SK-N-SH (cell line): ENCODE data around the gene MEGF10. TPM values are rescaled to one million over a fixed set of nuclear protein-coding genes. Genes with fewer than 3 reads are reported as not detected.

Experiments
- CTCF ChIA-PET: fragments of 300-600, 350-600 bp; formaldehyde crosslinking; extraction: SDS; loops from one replicate; lab custom pipeline; 2021; lab: Yijun Ruan, JAX
- POLR2A ChIA-PET: fragments of 350-600 bp; sonication (Branson Sonifier 250); formaldehyde crosslinking; extraction: SDS; loops from one replicate; lab custom pipeline; 2020; ENCODE audit warnings: antibody characterized with exemption, inconsistent platforms; lab: Yijun Ruan, JAX
- DNase-seq: peaks from one replicate; pipeline ENCODE4 v3.0.0; 2012
- H2AFZ ChIP-seq: fragments of 200-600 bp; sonication (generic); 2 replicates; pipeline ENCODE4 v1.8.1; 2016; ENCODE audit warnings: antibody characterized with exemption, mild to moderate bottlenecking, low read depth
- H3F3A ChIP-seq: fragments of 200-600 bp; sonication (generic); replicated peaks from 2 replicates; pipeline ENCODE3; 2016; ENCODE audit warnings: antibody characterized with exemption, mild to moderate bottlenecking; ENCODE audit not compliant: insufficient read depth
- H3K27ac ChIP-seq, 2 experiments: fragments of 200-500 bp in 1 of 2; fragments of 200-600 bp in 1 of 2; sonication (Bioruptor generic) in 1 of 2; sonication (generic), shearing (Covaris generic) in 1 of 2; 2 replicates each; pipeline versions ENCODE4 v1.5.1 to v1.6.1; 2014 to 2016; ENCODE audit warnings: low read depth in 2 of 2, inconsistent platforms in 1 of 2, low read length in 1 of 2, mild to moderate bottlenecking in 1 of 2, mixed read lengths in 1 of 2
- H3K27me3 ChIP-seq: fragments of 200-600 bp; sonication (generic), shearing (Covaris generic); 2 replicates; pipeline ENCODE4 v1.6.1; 2016; ENCODE audit warnings: mixed run types; ENCODE audit not compliant: insufficient read depth
- H3K36me3 ChIP-seq, 2 experiments: fragments of 200-500 bp in 1 of 2; fragments of 200-600 bp in 1 of 2; sonication (Bioruptor generic) in 1 of 2; sonication (generic) in 1 of 2; replicated peaks in 1 of 2; 2 replicates each; pipeline versions ENCODE3 to v1.5.1; 2014 to 2016; ENCODE audit warnings: low read length in 1 of 2, mild to moderate bottlenecking in 1 of 2; ENCODE audit not compliant: insufficient read depth in 2 of 2, control insufficient read depth in 1 of 2
- H3K4me1 ChIP-seq, 2 experiments: fragments of 200-500 bp in 1 of 2; fragments of 200-600 bp in 1 of 2; sonication (Bioruptor generic) in 1 of 2; sonication (generic), shearing (Covaris generic) in 1 of 2; 2 replicates each; pipeline versions ENCODE4 v1.5.1 to v1.6.1; 2014 to 2016; ENCODE audit warnings: low read depth in 1 of 2, low read length in 1 of 2, mixed run types in 1 of 2; ENCODE audit not compliant: insufficient read depth in 2 of 2, control insufficient read depth in 1 of 2
- H3K4me2 ChIP-seq: fragments of 200-600 bp; sonication (generic), shearing (Covaris generic); 2 replicates; pipeline ENCODE4 v1.6.1; 2017; ENCODE audit warnings: mixed run types
- H3K4me3 ChIP-seq, 2 experiments: fragments of 200-500 bp in 1 of 2; fragments of 200-600 bp in 1 of 2; sonication (Bioruptor generic) in 1 of 2; sonication (generic), shearing (Covaris generic) in 1 of 2; 2 replicates each; pipeline versions ENCODE4 v1.5.1 to v1.8.1; 2014 to 2016; ENCODE audit warnings: low read depth in 2 of 2, inconsistent platforms in 1 of 2, low read length in 1 of 2, mild to moderate bottlenecking in 1 of 2, mixed read lengths in 1 of 2, moderate library complexity in 1 of 2
- H3K79me2 ChIP-seq: fragments of 200-600 bp; sonication (generic); 2 replicates; pipeline ENCODE4 v1.8.1; 2017; ENCODE audit warnings: mild to moderate bottlenecking; ENCODE audit not compliant: insufficient read depth
- H3K9ac ChIP-seq: fragments of 200-600 bp; sonication (generic); 2 replicates; pipeline ENCODE4 v1.6.1; 2017; ENCODE audit warnings: mixed run types
- H3K9me2 ChIP-seq: fragments of 200-600 bp; sonication (generic); 2 replicates; pipeline ENCODE4 v1.6.1; 2017; ENCODE audit warnings: mixed run types
- H3K9me3 ChIP-seq: fragments of 200-600 bp; sonication (generic); 2 replicates; pipeline ENCODE4 v1.6.1; 2017; ENCODE audit warnings: mixed run types, mild to moderate bottlenecking, moderate library complexity
- H4K20me1 ChIP-seq: fragments of 200-600 bp; sonication (generic); 2 replicates; pipeline ENCODE4 v1.6.1; 2017; ENCODE audit warnings: mild to moderate bottlenecking, mixed run types; ENCODE audit not compliant: insufficient read depth
- CHD2 ChIP-seq: fragments of 150-350 bp; IDR thresholded peaks from 2 replicates; pipeline ENCODE4 v1.6.1; 2018; ENCODE audit warnings: low read length; ENCODE audit not compliant: partially characterized antibody
- EZH2phosphoT487 ChIP-seq: fragments of 200-600 bp; sonication (generic); IDR thresholded peaks from 2 replicates; pipeline ENCODE4 v1.6.1; 2017; ENCODE audit warnings: low read depth, mixed run types, mild to moderate bottlenecking, antibody characterized with exemption, moderate library complexity, borderline replicate concordance
- FOXJ3 ChIP-seq: sonication (generic); formaldehyde crosslinking; IDR thresholded peaks from 2 replicates; pipeline ENCODE4 v1.5.1; 2020; ENCODE audit warnings: mild to moderate bottlenecking, missing genetic modification reagents
- GABPA ChIP-seq: IDR thresholded peaks from 2 replicates; pipeline ENCODE4 v1.4.0; 2012; ENCODE audit warnings: low read depth, mild to moderate bottlenecking
- JUND ChIP-seq: IDR thresholded peaks from 2 replicates; pipeline ENCODE4 v1.4.0; 2012
- MEF2A ChIP-seq: IDR thresholded peaks from 2 replicates; pipeline ENCODE4 v1.4.0; 2012; ENCODE audit warnings: low read depth, borderline replicate concordance
- MXI1 ChIP-seq: IDR thresholded peaks from 2 replicates; pipeline ENCODE4 v1.6.1; 2012; ENCODE audit warnings: mild to moderate bottlenecking, low read depth, low read length, improper control_type of control experiment
- POLR2AphosphoS5 ChIP-seq: IDR thresholded peaks from 2 replicates; pipeline ENCODE4 v1.6.1; 2012; ENCODE audit warnings: low read depth, low read length
- RAD21 ChIP-seq: IDR thresholded peaks from 2 replicates; pipeline ENCODE4 v1.6.1; 2012; ENCODE audit warnings: mild to moderate bottlenecking, low read length
- RCOR1 ChIP-seq: fragments of 150-350 bp; IDR thresholded peaks from 2 replicates; pipeline ENCODE4 v1.6.1; 2017; ENCODE audit warnings: antibody characterized with exemption, low read length
- TAF1 ChIP-seq: IDR thresholded peaks from 2 replicates; pipeline ENCODE4 v1.6.1; 2012; ENCODE audit warnings: low read depth, mild to moderate bottlenecking, low read length, moderate library complexity, borderline replicate concordance
- TCF12 ChIP-seq: IDR thresholded peaks from 2 replicates; pipeline ENCODE4 v1.4.0; 2012
- WGBS: methylation state at CpG from one replicate; pipeline ENCODE4 v1.1.6; 2017; ENCODE audit warnings: low lambda C conversion rate; 5-methylcytosine and 5-hydroxymethylcytosine counted together
- polyA plus RNA-seq, 3 experiments: library from polyadenylated mRNA; depleted of rRNA; stranded (reverse); fragments of >200 nt; gene quantifications; 2 replicates each; pipeline ENCODE4 v1.2.3, GENCODE V29; 2012
- TF ChIP-seq, protein P1 (sequence below): IDR thresholded peaks from 2 replicates; pipeline ENCODE4 v1.4.0; 2012; ENCODE audit warnings: low read depth, borderline replicate concordance
- TF ChIP-seq, protein P2 (sequence below): IDR thresholded peaks from 2 replicates; pipeline ENCODE4 v1.4.0; 2012; ENCODE audit warnings: low read depth, borderline replicate concordance
- TF ChIP-seq, protein P3 (sequence below): IDR thresholded peaks from 2 replicates; pipeline ENCODE4 v1.4.0; 2012; ENCODE audit warnings: low read depth
- TF ChIP-seq, protein P4 (sequence below): IDR thresholded peaks from 2 replicates; pipeline ENCODE4 v1.6.1; 2012; ENCODE audit warnings: mild to moderate bottlenecking, low read depth, low read length, moderate library complexity

The MEGF10 gene
- polyA plus RNA-seq, 1 of the 3 experiments (the other 2 are of a cell fraction), result 1.1 TPM

DNA sequence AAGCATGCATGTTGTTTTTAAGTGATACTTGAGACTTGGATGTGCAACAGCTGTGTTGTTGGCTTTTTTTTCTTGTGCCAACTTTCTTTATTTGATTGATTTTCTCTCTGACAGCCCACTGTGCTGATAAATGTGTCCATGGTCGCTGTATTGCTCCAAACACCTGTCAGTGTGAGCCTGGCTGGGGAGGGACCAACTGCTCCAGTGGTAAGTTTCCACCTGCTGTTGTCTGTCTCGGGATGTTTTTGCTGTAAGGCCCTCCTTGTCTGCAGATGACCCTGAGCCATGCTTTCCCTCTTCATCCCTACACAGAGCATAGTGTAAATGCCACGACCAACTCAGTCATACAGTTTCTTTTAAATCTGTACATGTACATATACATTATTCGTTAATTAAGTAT, 79.2 kb downstream of the MEGF10 start:
- Histone ChIP-seq H3K27me3 (no peaks in the 10 kb centered on the region), H3K9ac (no peak overlapping the region), H3F3A (peaks cover 14% of the 10 kb centered on the region), H3K4me1 (peaks cover 0 to 9% of the 10 kb centered on the region in 2 experiments; a peak in 2 of 4 replicates), H3K9me2 (no peaks in the 10 kb centered on the region), H3K4me3 (no peak overlapping the region), H3K4me2 (no peak overlapping the region), H3K36me3 (no peaks in the 10 kb centered on the region), H4K20me1 (no peaks in the 10 kb centered on the region)
- no peak for DNase-seq
- POLR2A ChIA-PET, result no interaction called here
- 87% methylated on average over 4 of the region's 4 CpGs for WGBS
- TF ChIP-seq RCOR1, result no peak
- TF ChIP-seq, protein P1, sequence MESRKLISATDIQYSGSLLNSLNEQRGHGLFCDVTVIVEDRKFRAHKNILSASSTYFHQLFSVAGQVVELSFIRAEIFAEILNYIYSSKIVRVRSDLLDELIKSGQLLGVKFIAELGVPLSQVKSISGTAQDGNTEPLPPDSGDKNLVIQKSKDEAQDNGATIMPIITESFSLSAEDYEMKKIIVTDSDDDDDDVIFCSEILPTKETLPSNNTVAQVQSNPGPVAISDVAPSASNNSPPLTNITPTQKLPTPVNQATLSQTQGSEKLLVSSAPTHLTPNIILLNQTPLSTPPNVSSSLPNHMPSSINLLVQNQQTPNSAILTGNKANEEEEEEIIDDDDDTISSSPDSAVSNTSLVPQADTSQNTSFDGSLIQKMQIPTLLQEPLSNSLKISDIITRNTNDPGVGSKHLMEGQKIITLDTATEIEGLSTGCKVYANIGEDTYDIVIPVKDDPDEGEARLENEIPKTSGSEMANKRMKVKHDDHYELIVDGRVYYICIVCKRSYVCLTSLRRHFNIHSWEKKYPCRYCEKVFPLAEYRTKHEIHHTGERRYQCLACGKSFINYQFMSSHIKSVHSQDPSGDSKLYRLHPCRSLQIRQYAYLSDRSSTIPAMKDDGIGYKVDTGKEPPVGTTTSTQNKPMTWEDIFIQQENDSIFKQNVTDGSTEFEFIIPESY, result no peak
- no peak for TF ChIP-seq TCF12
- no peak for TF ChIP-seq MXI1
- no peak for TF ChIP-seq CHD2
- no peak for TF ChIP-seq JUND
- TF ChIP-seq, protein P2, sequence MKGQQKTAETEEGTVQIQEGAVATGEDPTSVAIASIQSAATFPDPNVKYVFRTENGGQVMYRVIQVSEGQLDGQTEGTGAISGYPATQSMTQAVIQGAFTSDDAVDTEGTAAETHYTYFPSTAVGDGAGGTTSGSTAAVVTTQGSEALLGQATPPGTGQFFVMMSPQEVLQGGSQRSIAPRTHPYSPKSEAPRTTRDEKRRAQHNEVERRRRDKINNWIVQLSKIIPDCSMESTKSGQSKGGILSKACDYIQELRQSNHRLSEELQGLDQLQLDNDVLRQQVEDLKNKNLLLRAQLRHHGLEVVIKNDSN, result no peak
- TF ChIP-seq GABPA, result no peak
- no peak for TF ChIP-seq MEF2A
- TF ChIP-seq, protein P3, sequence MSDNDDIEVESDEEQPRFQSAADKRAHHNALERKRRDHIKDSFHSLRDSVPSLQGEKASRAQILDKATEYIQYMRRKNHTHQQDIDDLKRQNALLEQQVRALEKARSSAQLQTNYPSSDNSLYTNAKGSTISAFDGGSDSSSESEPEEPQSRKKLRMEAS, result no peak
- no peak for TF ChIP-seq RAD21
- no peak for TF ChIP-seq POLR2AphosphoS5
- TF ChIP-seq TAF1, result no peak
- TF ChIP-seq FOXJ3 (CRISPR knock-in tag), result no peak
- TF ChIP-seq, protein P4, sequence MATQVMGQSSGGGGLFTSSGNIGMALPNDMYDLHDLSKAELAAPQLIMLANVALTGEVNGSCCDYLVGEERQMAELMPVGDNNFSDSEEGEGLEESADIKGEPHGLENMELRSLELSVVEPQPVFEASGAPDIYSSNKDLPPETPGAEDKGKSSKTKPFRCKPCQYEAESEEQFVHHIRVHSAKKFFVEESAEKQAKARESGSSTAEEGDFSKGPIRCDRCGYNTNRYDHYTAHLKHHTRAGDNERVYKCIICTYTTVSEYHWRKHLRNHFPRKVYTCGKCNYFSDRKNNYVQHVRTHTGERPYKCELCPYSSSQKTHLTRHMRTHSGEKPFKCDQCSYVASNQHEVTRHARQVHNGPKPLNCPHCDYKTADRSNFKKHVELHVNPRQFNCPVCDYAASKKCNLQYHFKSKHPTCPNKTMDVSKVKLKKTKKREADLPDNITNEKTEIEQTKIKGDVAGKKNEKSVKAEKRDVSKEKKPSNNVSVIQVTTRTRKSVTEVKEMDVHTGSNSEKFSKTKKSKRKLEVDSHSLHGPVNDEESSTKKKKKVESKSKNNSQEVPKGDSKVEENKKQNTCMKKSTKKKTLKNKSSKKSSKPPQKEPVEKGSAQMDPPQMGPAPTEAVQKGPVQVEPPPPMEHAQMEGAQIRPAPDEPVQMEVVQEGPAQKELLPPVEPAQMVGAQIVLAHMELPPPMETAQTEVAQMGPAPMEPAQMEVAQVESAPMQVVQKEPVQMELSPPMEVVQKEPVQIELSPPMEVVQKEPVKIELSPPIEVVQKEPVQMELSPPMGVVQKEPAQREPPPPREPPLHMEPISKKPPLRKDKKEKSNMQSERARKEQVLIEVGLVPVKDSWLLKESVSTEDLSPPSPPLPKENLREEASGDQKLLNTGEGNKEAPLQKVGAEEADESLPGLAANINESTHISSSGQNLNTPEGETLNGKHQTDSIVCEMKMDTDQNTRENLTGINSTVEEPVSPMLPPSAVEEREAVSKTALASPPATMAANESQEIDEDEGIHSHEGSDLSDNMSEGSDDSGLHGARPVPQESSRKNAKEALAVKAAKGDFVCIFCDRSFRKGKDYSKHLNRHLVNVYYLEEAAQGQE, result no peak
- no peak for TF ChIP-seq EZH2phosphoT487
- TF ChIP-seq, all 33 proteins: peak for 0
- Histone ChIP-seq H2AFZ (no peak overlapping the region), H3K79me2 (no peaks in the 10 kb centered on the region), H3K9me3 (no peaks in the 10 kb centered on the region), H3K27ac (no peak overlapping the region)
- CTCF ChIA-PET, result no interaction called here
